ENCODE measurements around the gene PADI3.

PADI3 gene

GRCh38 chr1:17328855-17329254, 80.0 kb downstream of the PADI3 start:
- in situ Hi-C loops (cut with MboI; ENCODE audit: low sequenced_read_pairs, unreplicated experiment): no loop called here
- no peak for DNase-seq (ENCODE audit: low spot score)
- no peak for TF ChIP-seq CTCF (IDR thresholded peaks at IDR 0.05; ENCODE audit: borderline replicate concordance, control extremely low read depth, extremely low read depth, insufficient read depth, missing control alignments)

GRCh38 chr1:17329610-17330009, 80.7 kb downstream of the PADI3 start:
- TF ChIP-seq CTCF (IDR thresholded peaks at IDR 0.05; ENCODE audit: borderline replicate concordance, control extremely low read depth, extremely low read depth, insufficient read depth, missing control alignments): no peak
- in situ Hi-C loops (cut with MboI; ENCODE audit: low sequenced_read_pairs, unreplicated experiment): no loop called here
- DNase-seq (ENCODE audit: low spot score): no peak

- no peak for DNase-seq (ENCODE audit: low spot score)
- in situ Hi-C loops (cut with MboI; ENCODE audit: low sequenced_read_pairs, unreplicated experiment): no loop called here
- TF ChIP-seq CTCF (IDR thresholded peaks at IDR 0.05; ENCODE audit: borderline replicate concordance, control extremely low read depth, extremely low read depth, insufficient read depth, missing control alignments): no peak
These were observed 82.0 kb downstream of the PADI3 start for GRCh38 chr1:17330856-17331255.

- no peak for TF ChIP-seq CTCF (IDR thresholded peaks at IDR 0.05; ENCODE audit: borderline replicate concordance, control extremely low read depth, extremely low read depth, insufficient read depth, missing control alignments)
These were observed 84.2 kb downstream of the PADI3 start for GRCh38 chr1:17333081-17333480.

More at GRCh38 chr1:17333081-17333480, 84.2 kb downstream of the PADI3 start:
- no peak for DNase-seq (ENCODE audit: low spot score)
- in situ Hi-C loops (cut with MboI; ENCODE audit: low sequenced_read_pairs, unreplicated experiment): no loop called here
